SHP77 treated with DMSO at 0.1 percent for 48 hours (cell line): ENCODE measurements around the gene AMOT.

ENCODE experiments used
- DNase-seq: peaks from one replicate; lab custom pipeline; 2025; lab: John Stamatoyannopoulos, UW

Gene AMOT

DNA sequence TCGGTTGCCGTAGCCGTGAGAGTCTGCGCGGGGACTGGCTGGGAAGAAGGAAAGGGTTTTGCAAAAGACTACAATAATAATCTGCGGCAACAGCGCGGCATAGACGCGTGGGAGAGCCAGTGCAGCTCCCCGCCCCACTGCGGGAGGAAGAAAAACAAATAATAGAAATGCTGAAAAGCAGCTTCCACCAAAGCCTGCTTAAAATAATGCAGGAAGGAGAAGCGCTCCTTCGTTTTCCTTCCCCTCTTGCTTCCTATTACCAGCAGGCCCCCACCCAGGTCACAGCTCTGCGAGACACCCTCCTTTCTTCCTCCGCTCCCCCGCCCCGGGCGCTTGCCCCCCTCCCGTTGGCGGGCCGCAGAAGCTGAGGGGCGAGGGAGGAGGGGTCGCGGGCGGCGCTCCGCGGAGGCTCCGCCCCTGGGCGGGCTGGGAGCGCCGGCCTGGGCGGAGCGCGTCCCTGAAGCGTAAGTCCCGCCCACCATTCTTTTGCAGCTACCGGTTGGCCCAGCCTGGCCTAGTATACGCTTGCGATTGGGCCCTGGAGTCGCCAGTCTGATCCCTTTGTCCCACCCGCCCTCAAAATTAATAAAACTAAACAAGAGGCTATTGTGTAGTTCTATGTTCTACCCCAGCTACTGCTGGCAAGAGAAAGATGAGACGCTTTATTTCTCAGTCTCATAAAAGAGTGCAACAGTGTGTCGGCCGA, 636 bp upstream of the AMOT start:
- no peak for DNase-seq

DNA sequence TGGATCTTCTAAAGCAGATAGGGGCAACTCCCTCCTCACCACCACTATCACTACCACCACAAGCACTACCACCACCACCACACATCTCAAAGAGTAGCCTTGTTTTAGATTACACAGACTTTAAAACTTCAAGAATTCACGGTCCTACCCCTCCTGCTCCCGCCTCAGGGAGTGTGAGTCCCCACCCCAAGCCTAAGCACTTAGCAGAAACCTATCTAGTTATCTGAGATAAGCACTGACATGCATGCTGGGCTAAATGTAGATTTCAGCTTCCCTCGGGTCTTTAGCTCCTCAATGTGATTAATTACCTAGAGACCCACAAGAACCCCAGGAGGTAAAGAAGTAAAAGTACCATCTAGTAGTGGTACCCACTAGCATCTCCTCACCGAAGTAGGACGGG, 775 bp downstream of the AMOT start:
- no peak for DNase-seq

GRCh38 chrX:112837531-112837930, 3.1 kb downstream of the AMOT start:
- DNase-seq: no peak

GRCh38 chrX:112835019-112835418, 5.6 kb downstream of the AMOT start:
- DNase-seq: no peak

GRCh38 chrX:112834031-112834845, 6.4 kb downstream of the AMOT start:
- no peak for DNase-seq

DNA sequence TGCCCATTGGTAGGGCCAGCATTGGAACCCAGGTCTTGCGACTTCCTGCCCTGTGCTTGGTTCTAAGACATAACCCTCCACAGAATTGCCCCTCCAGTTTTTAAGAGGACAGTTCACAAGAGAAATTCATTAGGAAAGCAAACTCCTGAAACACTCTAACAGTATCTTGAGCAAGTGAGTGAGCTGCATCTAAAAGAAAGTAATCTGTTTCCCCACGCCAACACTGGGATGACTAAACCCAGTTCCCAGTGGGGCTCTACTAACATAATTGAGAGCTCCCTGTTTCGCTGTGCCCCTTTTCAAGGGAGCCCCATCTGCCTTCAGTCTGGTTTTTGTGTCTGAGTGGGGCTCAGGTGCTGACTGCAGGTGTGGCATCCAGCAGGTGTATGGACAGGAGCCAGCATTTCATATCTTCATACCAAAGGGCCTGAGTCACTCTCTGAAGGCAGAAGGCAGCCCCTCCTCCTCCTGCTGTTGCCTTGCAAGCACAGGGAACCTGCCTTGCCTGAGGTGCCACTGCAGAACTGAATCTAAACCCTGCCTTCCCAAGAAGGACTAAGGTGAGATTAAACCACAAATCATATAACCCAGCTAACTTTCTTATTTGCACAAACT, 8.0 kb downstream of the AMOT start:
- DNase-seq: no peak

- no peak for DNase-seq
These were observed 10.1 kb downstream of the AMOT start for GRCh38 chrX:112830540-112830939.

GRCh38 chrX:112827292-112827903, 13.2 kb downstream of the AMOT start:
- DNase-seq: no peak

DNA sequence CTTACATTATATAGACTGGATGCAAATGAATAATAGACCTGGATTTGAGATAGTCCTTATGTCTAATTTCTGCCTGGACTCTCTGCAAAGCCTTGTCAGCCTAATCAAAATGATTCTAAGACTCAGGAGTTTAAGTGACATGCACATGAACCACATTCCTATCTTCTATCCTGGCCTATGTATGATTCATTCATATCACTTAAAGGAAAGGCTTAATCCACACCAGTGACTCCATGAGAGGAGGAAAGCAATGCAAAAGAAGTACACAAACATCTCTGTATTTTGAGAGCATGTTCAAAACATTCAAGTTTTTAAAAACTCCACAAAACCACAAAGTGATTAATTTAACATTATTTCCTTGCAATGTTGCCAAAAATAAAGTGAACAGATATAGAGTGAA, 14.6 kb downstream of the AMOT start:
- no peak for DNase-seq

DNA sequence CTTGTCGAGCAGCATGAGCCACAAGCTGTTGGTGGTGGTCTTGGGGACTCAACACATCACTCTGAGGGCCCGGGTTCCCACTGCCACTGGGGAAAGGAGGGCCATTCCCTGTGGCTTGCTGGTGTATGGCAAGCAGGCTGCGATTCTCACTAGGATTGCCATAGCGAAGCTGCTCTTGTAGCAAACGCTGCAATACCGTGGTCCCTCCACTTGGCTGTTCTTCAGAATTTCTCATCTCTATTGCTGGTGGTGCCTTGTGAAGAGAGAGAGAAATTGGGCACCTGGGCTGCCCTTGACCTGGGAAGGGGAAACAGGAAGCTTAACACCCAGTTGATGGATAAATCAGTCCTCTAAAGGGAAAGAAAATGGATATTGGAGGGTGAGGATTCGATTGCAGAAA, 17.7 kb downstream of the AMOT start:
- no peak for DNase-seq

GRCh38 chrX:112820364-112821268, 20.0 kb downstream of the AMOT start:
- no peak for DNase-seq

GRCh38 chrX:112819813-112820212, 20.8 kb downstream of the AMOT start:
- DNase-seq: no peak

DNA sequence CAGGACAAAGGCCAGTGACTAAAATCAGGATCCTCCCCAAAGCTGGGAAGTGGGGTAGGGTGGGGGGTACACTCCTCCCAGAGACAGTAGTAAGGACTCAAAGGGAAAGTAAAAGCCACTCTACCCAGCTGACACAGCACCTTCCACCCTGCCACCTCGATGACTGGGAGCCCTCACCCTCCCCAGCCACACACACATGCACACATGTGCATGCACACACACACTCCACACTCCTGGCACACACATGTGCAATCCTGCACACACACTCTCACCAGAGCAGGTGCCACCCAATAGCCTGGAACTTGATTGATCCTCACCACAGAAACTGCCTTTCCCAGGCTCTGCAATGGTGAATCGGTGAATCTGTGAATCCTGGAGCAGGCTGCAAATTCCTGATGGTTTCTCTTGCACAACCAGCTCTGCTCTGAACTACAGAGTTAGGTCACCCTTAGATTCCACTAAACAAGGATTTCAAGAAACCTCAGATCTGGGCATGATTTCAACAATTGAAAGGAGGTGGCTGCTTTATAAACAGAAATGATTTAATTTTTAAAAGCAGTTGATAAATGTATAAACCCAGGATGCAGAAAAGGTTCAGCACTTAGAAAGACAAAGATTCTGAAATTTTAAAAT, 21.5 kb downstream of the AMOT start:
- no peak for DNase-seq

GRCh38 chrX:112818114-112819007, 22.3 kb downstream of the AMOT start:
- no peak for DNase-seq

- no peak for DNase-seq
These were observed 23.7 kb downstream of the AMOT start for GRCh38 chrX:112816908-112817307.

DNA sequence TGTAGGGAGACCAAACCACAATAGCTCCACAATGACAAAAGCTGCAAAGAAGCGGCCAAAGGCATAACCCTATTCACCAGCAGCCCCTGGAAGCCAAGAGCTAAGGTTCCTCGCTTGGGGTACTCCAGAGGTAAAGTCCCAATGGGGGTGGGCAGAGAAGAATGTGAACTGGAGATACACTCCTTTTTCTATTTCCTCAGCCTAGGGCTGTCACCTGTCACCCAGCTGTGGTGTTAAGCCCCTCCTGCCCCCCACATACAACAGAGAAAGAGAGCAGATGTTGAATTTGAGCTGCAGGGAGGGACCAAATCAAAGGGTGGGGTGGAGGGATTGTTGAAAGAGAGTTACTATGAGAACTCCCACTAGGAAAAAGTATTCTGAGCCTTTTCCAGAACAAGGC, 26.1 kb downstream of the AMOT start:
- DNase-seq: no peak

DNA sequence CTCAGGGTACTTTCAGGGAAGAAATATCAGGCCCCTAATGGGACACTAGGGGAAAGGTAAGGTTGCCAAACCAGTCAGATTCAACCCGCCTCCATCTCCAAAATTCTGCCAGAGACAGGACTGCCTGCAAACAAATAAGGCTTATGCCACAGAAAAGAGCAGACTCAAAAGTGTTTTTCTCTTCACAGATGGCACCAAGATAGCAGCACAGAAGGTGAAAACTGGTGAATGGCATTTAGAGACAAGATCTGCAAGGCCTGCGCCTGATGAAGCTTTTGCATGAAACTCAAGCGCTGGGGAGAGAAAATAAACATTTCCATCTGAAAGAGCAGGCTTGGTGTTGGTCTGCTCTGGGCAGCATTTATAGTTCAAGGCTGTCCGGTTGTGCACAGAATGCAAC, 27.9 kb downstream of the AMOT start:
- DNase-seq: no peak

DNA sequence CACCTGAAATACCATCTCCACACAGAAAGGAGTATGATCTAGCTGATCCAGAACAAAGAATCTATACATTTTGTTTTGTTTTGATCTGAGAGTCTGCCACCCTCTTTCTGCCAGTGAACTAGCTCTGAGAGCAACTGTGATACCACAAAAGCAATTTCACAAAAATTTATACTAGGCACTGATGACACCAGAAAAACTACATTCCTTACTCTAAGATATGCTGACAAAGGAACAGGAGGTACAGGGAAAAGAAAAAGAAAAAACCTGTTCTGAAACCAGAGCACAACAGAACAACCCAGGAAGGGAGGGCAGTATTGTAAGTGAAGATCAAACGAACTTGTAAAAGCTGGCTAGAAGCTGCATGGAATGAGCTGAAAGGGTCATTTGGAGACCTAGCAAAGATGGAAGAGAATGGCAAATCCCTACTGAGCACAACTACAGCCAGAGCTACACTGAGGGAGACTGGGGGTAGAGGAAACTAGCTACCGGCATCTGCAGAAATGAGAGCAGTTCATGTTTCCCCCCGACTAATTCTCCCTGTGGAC, 31.9 kb downstream of the AMOT start:
- DNase-seq: no peak

DNA sequence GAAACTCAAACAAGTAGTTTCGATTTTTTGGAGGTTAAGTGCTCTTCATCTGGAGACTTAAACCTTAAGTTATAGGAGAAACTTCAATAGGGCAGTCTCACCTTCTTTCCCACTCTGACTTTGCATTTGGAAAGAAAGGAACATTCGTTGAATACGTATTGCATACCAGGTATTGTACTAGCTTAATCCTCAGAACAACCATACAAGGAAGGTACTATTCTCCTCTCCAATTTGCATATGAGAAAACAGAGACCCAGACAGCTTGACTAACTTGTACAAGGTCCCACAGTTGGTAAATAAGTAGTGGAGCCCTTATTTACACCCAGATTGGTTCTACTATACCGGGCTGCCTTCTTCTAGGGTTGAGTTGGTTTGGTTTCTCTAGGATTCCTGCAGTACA, 32.6 kb downstream of the AMOT start:
- DNase-seq: no peak

DNA sequence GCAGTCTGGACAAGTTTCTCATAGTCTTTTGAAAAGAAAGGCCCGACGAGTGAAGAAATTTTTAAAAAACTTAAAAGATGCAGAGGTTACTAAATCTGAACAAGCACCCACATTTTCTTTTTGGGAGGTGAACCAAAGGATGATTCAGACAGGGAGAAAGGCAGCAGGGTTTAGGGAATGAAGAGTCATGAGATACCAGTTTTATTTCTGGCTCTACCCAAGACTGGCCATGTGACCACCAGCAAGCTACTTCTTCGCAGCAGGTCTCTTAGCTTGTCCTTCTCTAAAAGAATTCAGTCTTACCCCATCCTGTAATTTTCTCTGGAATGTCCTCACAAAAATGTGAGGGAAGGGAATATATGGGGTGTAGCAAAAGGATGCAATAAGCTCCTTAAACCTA, 37.6 kb downstream of the AMOT start:
- DNase-seq: no peak
